Effector memory CD4-positive, alpha-beta T cell (primary cell): ENCODE data around the gene SRGAP1.

Experiments used
- DNase-seq, 3 donors: peaks; one replicate each; pipeline ENCODE4 v3.0.0-alpha.2; 2020
- H3K27ac ChIP-seq: 2 replicates; pipeline ENCODE4 v1.7.0; 2013; ENCODE audit warnings: mild to moderate bottlenecking, low read length, moderate library complexity; ENCODE audit not compliant: insufficient read depth, poor library complexity, severe bottlenecking
- H3K27me3 ChIP-seq: replicated peaks from 2 replicates; pipeline ENCODE4 v1.7.0; 2013; ENCODE audit warnings: mild to moderate bottlenecking, low read length; ENCODE audit not compliant: insufficient read depth, control insufficient read depth, poor library complexity, severe bottlenecking
- H3K36me3 ChIP-seq: 2 replicates; pipeline ENCODE4 v1.7.0; 2013; ENCODE audit warnings: mild to moderate bottlenecking, low read length, moderate library complexity; ENCODE audit not compliant: control insufficient read depth, insufficient read depth
- H3K4me1 ChIP-seq: 2 replicates; pipeline ENCODE4 v1.7.0; 2013; ENCODE audit warnings: low read length, mild to moderate bottlenecking; ENCODE audit not compliant: control insufficient read depth, insufficient read depth, poor library complexity, severe bottlenecking
- H3K4me3 ChIP-seq: 2 replicates; pipeline ENCODE4 v1.7.0; 2013; ENCODE audit warnings: low read length, low read depth, mild to moderate bottlenecking; ENCODE audit not compliant: insufficient read depth, poor library complexity, severe bottlenecking
- H3K9me3 ChIP-seq: 2 replicates; pipeline ENCODE4 v1.7.0; 2013; ENCODE audit warnings: mild to moderate bottlenecking, low read length, moderate library complexity; ENCODE audit not compliant: control insufficient read depth

SRGAP1 gene

DNA sequence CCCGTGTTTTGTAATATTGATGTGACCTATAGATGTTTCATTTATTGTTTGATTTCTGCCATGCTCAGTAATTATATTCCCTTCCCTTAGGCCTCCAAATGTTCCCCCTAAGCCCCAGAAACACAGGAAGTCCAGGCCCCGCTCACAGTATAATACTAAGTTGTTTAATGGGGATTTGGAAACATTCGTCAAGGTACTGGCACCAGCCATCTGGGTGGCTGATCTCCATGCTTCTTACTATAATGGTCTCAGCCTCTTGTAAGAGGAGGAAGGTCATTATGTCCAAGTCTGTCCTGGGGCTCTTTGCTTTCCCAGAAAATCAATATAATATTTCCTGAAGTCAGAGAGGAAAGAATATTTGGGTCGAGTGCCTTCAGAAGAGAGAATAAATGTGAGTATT, 246.7 kb downstream of the SRGAP1 start:
- Histone ChIP-seq H3K9me3 (no peaks in the 10 kb centered on the region), H3K4me1 (no peaks in the 10 kb centered on the region), H3K4me3 (no peak overlapping the region), H3K27ac (no peak overlapping the region), H3K36me3 (no peaks in the 10 kb centered on the region), H3K27me3 (no peaks in the 10 kb centered on the region)
- no peak for DNase-seq

DNA sequence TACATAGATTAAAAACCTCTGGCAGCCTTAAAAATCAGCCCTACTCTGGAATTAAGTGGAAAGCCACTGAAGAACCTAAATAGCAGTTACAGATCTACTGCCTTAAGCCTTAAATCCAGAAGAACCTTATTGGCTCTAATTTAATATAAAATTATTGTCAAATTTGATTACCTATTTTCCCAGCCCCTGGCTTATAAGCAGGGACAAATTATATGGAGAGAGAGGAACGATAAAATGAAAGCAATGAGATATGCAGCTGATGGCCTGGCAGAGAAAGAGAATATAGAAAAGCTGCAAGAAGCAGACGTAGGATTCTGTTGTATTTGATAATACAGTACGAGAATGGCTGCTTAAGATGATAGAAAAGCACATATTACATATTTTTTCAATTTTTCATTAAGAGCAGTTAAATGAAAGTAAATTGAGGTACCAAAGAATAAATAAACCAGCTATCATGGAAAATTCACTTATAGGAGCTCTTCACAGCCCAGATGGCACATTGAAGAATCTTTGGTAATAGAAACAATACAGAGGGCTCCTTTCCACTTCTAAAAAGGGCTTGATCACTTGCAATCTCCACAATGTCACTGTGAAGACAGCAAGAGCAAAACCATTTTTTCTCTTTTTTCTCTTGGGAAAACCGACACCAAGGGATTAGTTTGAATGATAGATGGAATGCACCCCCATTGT, 248.2 kb downstream of the SRGAP1 start:
- Histone ChIP-seq H3K27me3 (no peaks in the 10 kb centered on the region), H3K36me3 (no peaks in the 10 kb centered on the region), H3K4me1 (no peaks in the 10 kb centered on the region), H3K9me3 (no peaks in the 10 kb centered on the region), H3K4me3 (no peak overlapping the region), H3K27ac (no peak overlapping the region)
- no peak for DNase-seq

DNA sequence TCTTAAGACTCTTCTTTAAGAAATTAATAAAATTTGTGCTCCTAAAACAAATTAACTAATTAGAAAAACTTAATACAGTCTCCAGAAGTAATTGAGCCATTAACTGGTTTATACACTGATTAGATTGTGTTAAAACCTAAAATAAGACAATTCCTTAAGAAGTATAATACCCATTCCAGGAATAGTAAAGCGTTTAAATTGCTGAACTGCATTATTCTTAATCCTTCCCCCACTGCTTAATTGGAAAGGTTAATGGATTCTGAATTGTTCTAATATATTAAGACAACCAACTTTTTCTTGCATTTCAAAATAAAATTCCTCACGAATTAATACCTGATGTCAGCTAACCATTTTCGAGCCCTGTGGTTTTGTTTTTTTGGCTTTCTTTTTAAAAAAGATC, 249.2 kb downstream of the SRGAP1 start:
- Histone ChIP-seq H3K4me3 (no peak overlapping the region), H3K36me3 (no peaks in the 10 kb centered on the region), H3K4me1 (no peaks in the 10 kb centered on the region)

DNA sequence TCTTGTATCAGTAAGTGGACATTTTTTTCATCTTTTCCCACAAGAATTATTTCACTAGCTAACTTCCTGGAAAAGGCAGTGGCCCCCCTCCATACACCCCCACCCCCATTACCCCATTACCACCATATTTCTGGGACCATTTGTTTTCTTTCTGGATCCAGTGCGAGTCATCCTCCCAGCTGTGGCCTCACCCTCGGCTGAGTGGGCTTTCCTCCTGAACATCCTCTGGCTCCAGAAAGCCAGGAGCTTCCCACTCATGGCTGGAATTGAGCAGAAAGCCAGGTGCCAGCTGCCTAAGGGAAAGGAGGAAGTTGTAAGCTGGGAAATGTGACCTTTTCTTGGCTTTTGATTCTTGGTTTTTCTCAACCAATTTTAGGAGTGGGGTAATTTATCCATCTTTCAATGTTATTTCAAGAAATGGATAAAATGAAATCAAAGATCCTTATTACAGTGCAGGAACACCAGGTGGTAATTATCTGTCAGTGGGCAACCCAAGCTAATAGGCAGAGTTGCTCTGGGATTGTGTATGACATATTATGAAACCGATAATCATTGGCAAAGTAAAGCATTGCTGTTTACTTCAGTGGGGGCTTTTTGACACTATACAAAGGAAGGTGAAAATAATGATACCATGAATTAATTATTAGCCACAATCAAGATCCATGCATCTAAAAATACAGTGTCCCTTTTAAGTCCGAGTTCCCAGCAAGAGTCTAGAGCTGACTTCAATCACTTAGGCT, 253.0 kb downstream of the SRGAP1 start:
- H3K36me3 ChIP-seq: no peaks in the 10 kb centered on the region
- H3K27ac ChIP-seq: no peak overlapping the region
- H3K9me3 ChIP-seq: no peaks in the 10 kb centered on the region
- H3K27me3 ChIP-seq: no peaks in the 10 kb centered on the region
- no peaks in the 10 kb centered on the region for H3K4me1 ChIP-seq
- H3K4me3 ChIP-seq: no peak overlapping the region
- DNase-seq: no peak

More for the DNA sequence above, 249.2 kb downstream of the SRGAP1 start:
- Histone ChIP-seq H3K27ac (no peak overlapping the region), H3K9me3 (no peaks in the 10 kb centered on the region), H3K27me3 (no peaks in the 10 kb centered on the region)
- no peak for DNase-seq

DNA sequence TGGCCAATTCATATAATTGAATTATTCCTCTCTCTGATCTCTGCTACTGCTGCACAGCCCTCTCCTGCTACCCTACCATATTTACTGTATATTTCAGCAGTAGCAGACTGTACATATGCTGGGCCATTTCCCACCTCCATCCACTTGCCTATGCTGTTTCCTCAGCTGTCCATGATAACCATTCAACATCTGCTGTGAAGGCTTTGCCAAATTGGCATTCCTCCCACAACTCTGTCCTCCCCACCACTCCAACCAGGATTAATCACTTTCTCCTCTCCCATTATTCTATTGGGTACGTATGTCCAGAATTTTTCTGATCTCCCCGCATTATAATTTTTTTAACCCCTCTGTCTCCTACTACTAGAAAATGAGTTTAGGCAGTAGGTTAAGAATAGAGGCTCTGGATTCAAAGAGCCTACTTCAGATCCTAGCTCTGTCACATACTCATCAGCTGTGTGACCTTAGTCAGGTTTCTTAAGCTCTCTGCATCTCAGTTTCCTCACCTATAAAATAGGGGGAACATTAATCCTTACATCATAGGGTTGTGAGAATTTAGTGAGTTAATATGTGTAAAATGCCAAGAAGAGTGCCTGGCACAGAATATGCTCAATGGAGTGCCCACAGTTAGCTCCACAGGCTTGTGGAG, 254.3 kb downstream of the SRGAP1 start:
- no peak for DNase-seq
- Histone ChIP-seq H3K27ac (no peak overlapping the region), H3K9me3 (no peaks in the 10 kb centered on the region), H3K4me1 (no peaks in the 10 kb centered on the region), H3K36me3 (no peaks in the 10 kb centered on the region), H3K4me3 (no peak overlapping the region), H3K27me3 (no peaks in the 10 kb centered on the region)

DNA sequence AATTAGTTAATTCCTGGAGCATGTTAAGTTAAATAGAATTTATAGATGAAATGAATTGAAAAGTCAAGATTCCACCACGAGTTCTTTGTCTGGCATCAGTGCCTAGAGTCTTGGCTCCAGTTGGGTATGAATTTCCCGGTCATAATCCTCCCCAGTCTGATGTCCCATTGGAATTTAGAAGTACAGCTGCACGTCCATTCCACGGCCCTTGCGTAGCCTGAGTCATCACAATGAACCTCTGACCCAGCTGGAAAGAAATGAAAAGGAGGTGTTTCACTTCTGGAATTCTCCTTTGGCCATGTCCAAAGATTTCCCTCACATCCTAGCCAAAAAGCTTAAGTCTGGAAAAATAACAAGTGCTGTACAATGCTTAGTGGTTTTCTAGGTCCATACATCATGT, 254.9 kb downstream of the SRGAP1 start:
- Histone ChIP-seq H3K27ac (no peak overlapping the region), H3K4me1 (no peaks in the 10 kb centered on the region)
- no peak for DNase-seq

DNA sequence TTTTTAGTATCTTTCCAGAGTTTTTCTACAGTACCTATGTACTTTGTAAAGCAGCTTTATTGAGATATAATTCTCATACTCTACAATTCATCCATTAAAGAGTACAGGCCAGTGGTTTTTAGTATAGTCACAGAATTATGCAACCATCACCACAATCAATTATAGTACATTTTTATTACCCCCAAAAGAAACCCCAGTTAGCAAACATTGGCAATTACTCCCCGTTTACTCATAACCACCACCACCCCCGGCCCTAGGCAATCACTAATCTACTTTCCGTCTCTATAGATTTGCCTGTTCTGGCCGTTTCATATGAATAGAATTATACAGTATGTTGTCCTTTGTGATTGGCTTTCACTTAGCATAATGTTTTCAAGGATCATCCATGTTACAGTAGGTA, 257.8 kb downstream of the SRGAP1 start:
- Histone ChIP-seq H3K36me3 (no peaks in the 10 kb centered on the region), H3K4me1 (no peaks in the 10 kb centered on the region), H3K27me3 (no peaks in the 10 kb centered on the region), H3K9me3 (no peaks in the 10 kb centered on the region), H3K4me3 (no peak overlapping the region), H3K27ac (no peak overlapping the region)
- DNase-seq: no peak

More for the DNA sequence above, 254.9 kb downstream of the SRGAP1 start:
- H3K27me3 ChIP-seq: no peaks in the 10 kb centered on the region
- no peaks in the 10 kb centered on the region for H3K36me3 ChIP-seq
- no peaks in the 10 kb centered on the region for H3K9me3 ChIP-seq
- H3K4me3 ChIP-seq: no peak overlapping the region

DNA sequence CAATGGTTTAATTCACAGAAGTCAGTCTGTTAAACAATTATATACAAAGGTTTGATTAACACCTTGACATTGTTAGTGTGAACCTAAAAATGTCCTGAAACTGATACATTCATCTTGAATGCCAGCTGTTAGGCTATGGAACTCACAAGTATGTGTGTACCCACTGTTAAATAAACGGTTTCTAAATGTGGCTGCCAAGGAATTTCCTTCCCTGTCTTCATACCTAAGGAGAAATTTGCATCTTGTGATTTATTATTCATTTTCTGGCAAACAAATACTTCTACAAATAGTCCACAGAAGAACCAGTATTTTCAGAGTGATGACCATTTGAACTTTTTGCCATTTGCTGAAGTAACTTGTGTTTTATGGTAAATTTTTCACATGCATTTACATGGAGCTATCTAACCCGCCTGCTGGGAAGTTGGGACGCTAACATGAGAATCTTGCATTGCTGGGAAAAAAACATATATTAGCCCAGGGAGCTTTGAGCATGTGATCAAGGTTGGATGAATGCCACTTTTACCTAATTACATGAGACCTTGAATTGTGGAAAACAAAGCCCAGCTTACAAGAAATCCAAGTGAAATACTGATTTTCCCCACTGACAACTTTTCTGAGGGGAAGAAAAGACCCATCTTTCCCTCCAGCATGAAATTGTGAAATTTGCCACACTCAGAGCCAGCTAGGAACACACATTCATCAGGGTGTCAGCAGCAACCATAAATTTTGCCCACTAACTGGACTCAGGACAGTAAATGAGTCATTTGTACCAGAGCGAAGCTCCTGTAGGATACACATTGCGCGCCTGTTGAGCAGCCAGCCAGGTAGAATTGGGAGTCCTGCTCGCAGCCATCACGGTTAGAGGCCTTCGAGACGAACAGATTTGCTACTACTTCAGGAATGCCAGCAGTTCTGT, 259.6 kb downstream of the SRGAP1 start:
- Histone ChIP-seq H3K27ac (no peak overlapping the region), H3K4me3 (no peak overlapping the region), H3K36me3 (no peaks in the 10 kb centered on the region), H3K9me3 (no peaks in the 10 kb centered on the region), H3K27me3 (no peaks in the 10 kb centered on the region), H3K4me1 (no peaks in the 10 kb centered on the region)
- no peak for DNase-seq

DNA sequence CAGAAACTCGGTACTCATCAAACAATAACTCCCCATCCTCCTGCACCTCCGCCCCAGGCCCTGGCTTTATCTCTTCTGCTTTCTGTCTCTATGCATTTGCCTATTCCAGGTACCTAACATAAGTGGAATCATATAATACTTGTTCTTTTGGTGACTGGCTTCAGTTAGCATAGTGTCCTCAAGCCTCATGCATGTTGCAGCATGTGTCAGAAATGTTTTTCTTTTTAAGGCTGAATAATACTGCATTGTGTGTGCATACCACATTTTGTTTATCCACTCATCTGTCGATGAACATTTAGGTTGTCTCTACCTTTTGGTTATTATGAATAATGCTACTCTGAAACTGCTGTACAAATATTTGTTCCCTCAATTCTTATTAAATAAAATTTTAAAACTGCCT, 260.5 kb downstream of the SRGAP1 start:
- H3K27ac ChIP-seq: no peak overlapping the region
- no peaks in the 10 kb centered on the region for H3K27me3 ChIP-seq
- H3K36me3 ChIP-seq: no peaks in the 10 kb centered on the region
- DNase-seq: no peak
- no peak overlapping the region for H3K4me3 ChIP-seq
- no peaks in the 10 kb centered on the region for H3K9me3 ChIP-seq
- no peaks in the 10 kb centered on the region for H3K4me1 ChIP-seq
